ENCODE data around the gene PCID2. TPM values are rescaled to one million over a fixed set of nuclear protein-coding genes. Genes with fewer than 3 reads are reported as not detected.

PCID2 gene
- total and polyA plus RNA-seq, 4 donors: 33.3 to 51.1 (median 41.2) TPM

DNA sequence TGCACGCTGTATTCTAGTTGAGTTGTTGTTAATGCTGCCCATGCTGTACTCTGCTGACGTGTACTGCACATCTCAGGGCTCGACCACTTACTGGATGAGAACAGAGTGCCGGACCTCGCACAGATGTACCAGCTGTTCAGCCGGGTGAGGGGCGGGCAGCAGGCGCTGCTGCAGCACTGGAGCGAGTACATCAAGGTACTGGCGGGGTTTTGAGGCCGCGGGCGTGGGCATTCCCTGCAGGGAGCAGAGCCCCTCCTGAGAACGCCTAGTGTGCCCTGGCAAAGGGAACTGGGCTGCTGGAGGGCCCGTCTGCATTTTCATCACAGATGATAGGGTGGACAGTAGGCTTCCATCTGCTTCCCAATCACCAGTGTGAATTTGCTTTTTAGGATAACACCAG, 30.9 kb upstream of the PCID2 start:
- H3K27ac ChIP-seq (ENCODE audit: low read depth in 1 of 2, low read length in 2 of 2): no peak overlapping the region
- no peak overlapping the region for H3K4me3 ChIP-seq (ENCODE audit: low read length in 2 of 2)
- peaks cover 0 to 4% of the 10 kb centered on the region in 2 donors for H3K36me3 ChIP-seq (ENCODE audit: control insufficient read depth in 1 of 2, insufficient read depth in 2 of 2, low read length in 1 of 2)
- intact Hi-C loops (cut with DNase I): no loop called here
- 90 to 93% methylated on average over 15 of the region's 15 CpGs for WGBS, 2 donors
- H3K4me1 ChIP-seq (ENCODE audit: control insufficient read depth in 1 of 2, insufficient read depth in 2 of 2, low read length in 2 of 2): no peaks in the 10 kb centered on the region
- H3K9me3 ChIP-seq (ENCODE audit: control insufficient read depth, low read length): no peaks in the 10 kb centered on the region
- no peak for ATAC-seq (ENCODE audit: low FRiP score)
- no peaks in the 10 kb centered on the region for H3K27me3 ChIP-seq (ENCODE audit: control insufficient read depth in 1 of 2, insufficient read depth in 2 of 2, low read length in 1 of 2)
- no peak for DNase-seq

DNA sequence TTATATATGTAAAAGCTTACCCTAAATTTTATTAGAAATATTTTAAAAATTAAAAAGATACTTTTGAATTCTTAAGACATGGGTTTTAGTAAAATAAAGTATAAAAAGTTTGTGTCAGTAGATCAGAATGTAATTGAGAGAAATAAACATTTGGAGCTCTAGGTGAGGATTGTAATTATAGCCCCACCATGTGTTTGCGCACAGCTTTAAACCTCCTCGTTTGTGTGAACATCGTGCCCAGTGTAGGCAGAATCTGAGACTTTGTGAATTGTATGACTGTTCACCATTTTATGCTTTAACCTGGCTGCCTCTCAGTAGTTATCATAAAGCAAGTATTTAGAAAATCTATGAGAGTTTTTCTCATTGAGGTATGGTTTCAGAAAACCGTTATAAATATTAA, 30.1 kb upstream of the PCID2 start:
- Histone ChIP-seq H3K9me3 (ENCODE audit: control insufficient read depth, low read length) (no peaks in the 10 kb centered on the region), H3K36me3 (ENCODE audit: control insufficient read depth in 1 of 2, insufficient read depth in 2 of 2, low read length in 1 of 2) (peaks cover 0 to 4% of the 10 kb centered on the region in 2 donors), H3K27me3 (ENCODE audit: control insufficient read depth in 1 of 2, insufficient read depth in 2 of 2, low read length in 1 of 2) (no peaks in the 10 kb centered on the region), H3K4me3 (ENCODE audit: low read length in 2 of 2) (no peak overlapping the region), H3K27ac (ENCODE audit: low read depth in 1 of 2, low read length in 2 of 2) (no peak overlapping the region), H3K4me1 (ENCODE audit: control insufficient read depth in 1 of 2, insufficient read depth in 2 of 2, low read length in 2 of 2) (no peaks in the 10 kb centered on the region)
- intact Hi-C loops (cut with DNase I): no loop called here
- 66 to 83% methylated on average over 4 of the region's 4 CpGs for WGBS, 2 donors
- no peak for ATAC-seq (ENCODE audit: low FRiP score)
- DNase-seq: no peak

DNA sequence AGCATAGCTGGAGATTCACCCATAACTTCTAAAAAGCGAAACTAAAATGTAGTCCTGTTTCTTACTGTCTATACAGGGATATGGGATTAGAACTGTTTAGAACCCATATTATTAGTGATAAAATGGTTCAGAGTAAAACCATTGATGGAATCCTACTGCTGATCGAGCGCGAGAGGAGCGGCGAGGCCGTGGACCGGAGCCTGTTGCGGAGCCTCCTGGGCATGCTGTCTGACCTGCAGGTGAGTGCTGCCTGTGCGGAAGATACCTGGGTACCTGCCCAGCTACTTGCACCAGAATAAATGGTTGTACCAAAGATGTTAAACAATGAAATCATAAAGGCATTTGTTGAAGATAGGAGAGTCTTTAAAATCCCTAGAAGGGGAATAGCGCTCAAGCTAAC, 24.6 kb upstream of the PCID2 start:
- DNase-seq: peak in 1 of 2 donors; percentile 60
- 96 to 98% methylated on average over 11 of the region's 11 CpGs for WGBS, 2 donors
- intact Hi-C loops (cut with DNase I): no loop called here
- Histone ChIP-seq H3K36me3 (ENCODE audit: control insufficient read depth in 1 of 2, insufficient read depth in 2 of 2, low read length in 1 of 2) (peaks cover 0 to 3% of the 10 kb centered on the region in 2 donors), H3K4me3 (ENCODE audit: low read length in 2 of 2) (no peak overlapping the region), H3K27me3 (ENCODE audit: control insufficient read depth in 1 of 2, insufficient read depth in 2 of 2, low read length in 1 of 2) (no peaks in the 10 kb centered on the region), H3K4me1 (ENCODE audit: control insufficient read depth in 1 of 2, insufficient read depth in 2 of 2, low read length in 2 of 2) (no peaks in the 10 kb centered on the region), H3K9me3 (ENCODE audit: control insufficient read depth, low read length) (no peaks in the 10 kb centered on the region), H3K27ac (ENCODE audit: low read depth in 1 of 2, low read length in 2 of 2) (no peak overlapping the region)
- no peak for ATAC-seq (ENCODE audit: low FRiP score)

DNA sequence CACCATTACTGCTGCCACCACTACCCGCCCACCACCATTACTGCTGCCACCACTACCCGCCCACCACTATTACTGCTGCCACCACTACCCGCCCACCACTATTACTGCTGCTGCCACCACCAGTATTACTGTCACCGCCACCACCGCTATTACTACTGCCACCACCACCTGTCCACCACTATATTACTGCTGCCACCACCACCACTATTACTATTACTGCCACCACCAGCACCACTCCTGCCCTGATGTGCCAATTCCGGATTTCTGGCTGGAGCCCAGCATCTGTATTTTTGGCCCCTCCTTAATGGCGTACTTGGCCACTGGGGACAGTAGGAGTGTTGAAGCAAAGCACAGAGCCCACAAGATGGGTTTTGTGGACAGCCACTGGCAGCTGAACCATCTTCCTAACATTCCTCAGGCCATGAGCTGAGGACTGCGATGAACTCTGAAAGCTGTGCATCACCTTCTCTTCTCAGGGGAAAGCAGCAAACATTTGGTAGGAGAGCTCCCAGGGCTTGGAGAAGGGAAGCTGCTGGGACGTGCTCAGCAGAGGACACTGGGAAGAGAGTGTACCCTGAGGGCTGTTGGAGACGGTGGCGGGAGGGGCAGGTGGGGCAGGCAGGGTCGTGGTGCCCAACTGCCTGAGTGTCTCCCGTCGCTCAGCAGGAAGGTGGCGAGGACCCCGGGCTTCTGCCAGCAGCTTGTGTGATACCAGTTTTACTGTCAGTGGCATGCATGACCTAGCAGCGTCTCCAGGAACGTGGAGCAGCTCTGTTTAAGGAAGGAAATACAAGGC, 23.9 kb upstream of the PCID2 start:
- ATAC-seq (ENCODE audit: low FRiP score): no peak
- peaks cover 0 to 3% of the 10 kb centered on the region in 2 donors for H3K36me3 ChIP-seq (ENCODE audit: control insufficient read depth in 1 of 2, insufficient read depth in 2 of 2, low read length in 1 of 2)
- WGBS, 2 donors: 81 to 89% methylated on average over 16 to 17 of the region's 18 CpGs

DNA sequence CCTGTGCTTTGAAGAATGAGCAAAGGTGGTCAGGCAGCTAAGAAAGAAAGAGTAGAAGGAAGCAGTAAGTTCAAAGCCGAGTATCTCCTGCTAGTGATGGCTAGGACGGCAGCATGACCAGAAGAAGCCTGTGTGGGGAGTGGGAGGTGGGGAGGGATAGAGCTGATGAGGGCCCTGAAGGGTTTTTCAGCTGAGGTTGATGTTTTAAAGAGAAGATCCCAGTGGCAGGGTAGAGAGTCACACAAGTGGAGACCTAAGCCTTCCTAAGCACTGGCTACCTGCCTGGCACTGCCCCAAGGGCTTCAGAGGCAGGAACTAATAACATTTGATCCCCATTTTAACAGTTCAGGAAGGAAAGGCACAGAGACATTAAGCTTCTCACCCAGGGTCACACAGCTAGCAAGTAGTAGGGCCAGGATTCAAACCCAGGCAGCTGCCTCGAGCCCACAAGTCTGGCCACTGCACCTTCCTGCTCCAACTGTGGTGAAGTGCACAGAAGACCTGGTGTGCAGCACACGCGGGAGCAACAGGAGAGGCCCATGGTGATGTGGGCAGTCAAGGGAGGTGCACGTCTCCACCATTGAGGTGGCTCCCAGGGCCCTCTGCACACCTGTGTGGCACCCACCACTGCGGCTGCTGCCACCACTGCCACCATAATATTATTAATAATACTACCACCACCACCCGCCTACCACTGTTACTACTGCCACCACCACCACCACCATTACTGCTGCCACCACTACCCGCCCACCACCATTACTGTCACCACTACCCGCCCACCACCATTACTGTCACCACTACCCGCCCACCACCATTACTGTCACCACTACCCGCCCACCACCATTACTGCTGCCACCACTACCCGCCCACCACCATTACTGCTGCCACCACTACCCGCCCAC, 23.1 kb upstream of the PCID2 start:
- DNase-seq: peak in 1 of 2 donors; percentile 46
- ATAC-seq (ENCODE audit: low FRiP score): no peak
- Histone ChIP-seq H3K27me3 (ENCODE audit: control insufficient read depth in 1 of 2, insufficient read depth in 2 of 2, low read length in 1 of 2) (no peaks in the 10 kb centered on the region), H3K4me1 (ENCODE audit: control insufficient read depth in 1 of 2, insufficient read depth in 2 of 2, low read length in 2 of 2) (no peaks in the 10 kb centered on the region), H3K27ac (ENCODE audit: low read depth in 1 of 2, low read length in 2 of 2) (no peak overlapping the region), H3K9me3 (ENCODE audit: control insufficient read depth, low read length) (no peaks in the 10 kb centered on the region), H3K36me3 (ENCODE audit: control insufficient read depth in 1 of 2, insufficient read depth in 2 of 2, low read length in 1 of 2) (peaks cover 0 to 3% of the 10 kb centered on the region in 2 donors), H3K4me3 (ENCODE audit: low read length in 2 of 2) (no peak overlapping the region)
- intact Hi-C loops (cut with DNase I): no loop called here
- 83 to 85% methylated on average over 12 to 14 of the region's 14 CpGs for WGBS, 2 donors

More for the DNA sequence above, 23.9 kb upstream of the PCID2 start:
- Histone ChIP-seq H3K4me3 (ENCODE audit: low read length in 2 of 2) (no peak overlapping the region), H3K27me3 (ENCODE audit: control insufficient read depth in 1 of 2, insufficient read depth in 2 of 2, low read length in 1 of 2) (no peaks in the 10 kb centered on the region), H3K27ac (ENCODE audit: low read depth in 1 of 2, low read length in 2 of 2) (no peak overlapping the region), H3K4me1 (ENCODE audit: control insufficient read depth in 1 of 2, insufficient read depth in 2 of 2, low read length in 2 of 2) (no peaks in the 10 kb centered on the region), H3K9me3 (ENCODE audit: control insufficient read depth, low read length) (no peaks in the 10 kb centered on the region)
- peak in 1 of 2 donors; percentile 47 for DNase-seq
- intact Hi-C loops (cut with DNase I): no loop called here

DNA sequence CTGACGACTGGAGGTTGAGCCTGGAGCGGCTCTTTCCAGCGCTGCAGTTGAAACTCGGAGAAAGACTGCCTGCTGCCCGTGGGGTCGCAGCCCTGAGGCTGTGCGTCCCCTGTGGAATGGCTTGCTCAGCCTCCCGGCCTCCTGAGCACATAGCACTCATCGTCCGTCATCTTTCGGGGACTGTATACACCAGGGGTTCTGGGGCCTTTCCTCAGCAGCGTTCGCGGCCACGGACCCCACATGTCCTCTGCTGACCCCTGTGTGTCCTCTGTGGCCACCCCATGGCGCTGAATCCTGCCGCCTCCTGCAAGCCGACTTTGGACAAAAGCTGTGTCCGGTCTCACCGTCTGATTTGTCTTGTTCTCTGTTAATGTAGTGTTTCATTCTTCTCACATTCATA, 21.3 kb upstream of the PCID2 start:
- intact Hi-C loops (cut with DNase I): no loop called here
- Histone ChIP-seq H3K4me3 (ENCODE audit: low read length in 2 of 2) (no peak overlapping the region), H3K9me3 (ENCODE audit: control insufficient read depth, low read length) (no peaks in the 10 kb centered on the region), H3K27ac (ENCODE audit: low read depth in 1 of 2, low read length in 2 of 2) (no peak overlapping the region), H3K4me1 (ENCODE audit: control insufficient read depth in 1 of 2, insufficient read depth in 2 of 2, low read length in 2 of 2) (no peaks in the 10 kb centered on the region), H3K27me3 (ENCODE audit: control insufficient read depth in 1 of 2, insufficient read depth in 2 of 2, low read length in 1 of 2) (no peaks in the 10 kb centered on the region), H3K36me3 (ENCODE audit: control insufficient read depth in 1 of 2, insufficient read depth in 2 of 2, low read length in 1 of 2) (peaks cover 0 to 3% of the 10 kb centered on the region in 2 donors)
- no peak for ATAC-seq (ENCODE audit: low FRiP score)
- whole genome bisulfite sequencing, 2 donors: 90 to 91% methylated on average over 20 of the region's 20 CpGs
- peak in 1 of 2 donors; percentile 66 for DNase-seq

DNA sequence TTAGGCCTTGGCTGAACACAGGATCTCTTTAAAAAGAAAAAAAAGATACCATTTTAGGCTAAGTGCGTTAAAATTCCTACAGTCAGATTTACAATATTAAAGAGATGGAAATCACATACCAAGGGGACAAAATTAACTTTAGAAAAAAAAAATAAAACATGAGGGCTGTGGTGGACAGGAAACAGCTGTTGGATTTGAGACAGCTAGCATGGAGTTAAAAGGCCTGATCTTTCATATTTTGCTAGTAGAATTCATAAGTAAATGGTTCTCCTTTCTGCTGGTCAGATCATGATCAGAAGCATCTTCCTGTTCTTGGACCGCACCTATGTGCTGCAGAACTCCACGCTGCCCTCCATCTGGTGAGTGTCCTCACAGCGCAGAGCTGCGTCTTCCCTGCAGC, 20.7 kb upstream of the PCID2 start:
- intact Hi-C loops (cut with DNase I): no loop called here
- Histone ChIP-seq H3K4me3 (ENCODE audit: low read length in 2 of 2) (no peak overlapping the region), H3K9me3 (ENCODE audit: control insufficient read depth, low read length) (no peaks in the 10 kb centered on the region), H3K4me1 (ENCODE audit: control insufficient read depth in 1 of 2, insufficient read depth in 2 of 2, low read length in 2 of 2) (no peaks in the 10 kb centered on the region), H3K27ac (ENCODE audit: low read depth in 1 of 2, low read length in 2 of 2) (no peak overlapping the region), H3K27me3 (ENCODE audit: control insufficient read depth in 1 of 2, insufficient read depth in 2 of 2, low read length in 1 of 2) (no peaks in the 10 kb centered on the region), H3K36me3 (ENCODE audit: control insufficient read depth in 1 of 2, insufficient read depth in 2 of 2, low read length in 1 of 2) (peaks cover 0 to 3% of the 10 kb centered on the region in 2 donors)
- ATAC-seq (ENCODE audit: low FRiP score) (no peak), DNase-seq (no peak)
- 91 to 94% methylated on average over 5 of the region's 5 CpGs for WGBS, 2 donors

DNA sequence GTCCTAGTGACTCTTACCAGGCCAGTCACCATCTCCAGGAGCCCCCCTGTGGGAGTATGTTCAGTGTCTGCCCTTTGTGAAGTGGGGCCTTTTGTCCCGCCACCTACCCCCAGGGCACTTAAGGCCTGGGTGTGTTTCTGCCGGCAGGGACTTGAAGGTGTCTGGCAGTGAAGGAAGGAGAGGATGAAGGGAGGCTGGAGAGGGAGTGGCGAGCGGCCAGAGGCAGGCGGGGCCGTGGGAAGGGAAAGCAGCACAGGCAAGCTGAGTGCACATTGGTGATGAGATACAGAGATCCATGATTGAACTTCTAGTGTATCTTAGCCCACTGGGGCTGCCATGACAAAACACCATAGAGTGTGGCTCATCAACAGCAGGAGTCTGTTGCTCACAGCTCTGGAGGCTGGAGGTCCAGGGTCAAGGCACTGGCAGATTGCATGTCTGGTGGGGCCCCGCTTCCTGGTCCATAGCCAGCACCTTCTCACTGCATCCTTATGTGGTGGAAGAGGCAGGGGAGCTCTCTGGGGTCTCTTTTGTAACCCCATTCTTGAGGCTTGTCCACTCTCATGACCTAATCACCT, 18.5 kb upstream of the PCID2 start:
- Histone ChIP-seq H3K27ac (ENCODE audit: low read depth in 1 of 2, low read length in 2 of 2) (no peak overlapping the region), H3K4me3 (ENCODE audit: low read length in 2 of 2) (no peak overlapping the region), H3K27me3 (ENCODE audit: control insufficient read depth in 1 of 2, insufficient read depth in 2 of 2, low read length in 1 of 2) (no peaks in the 10 kb centered on the region), H3K4me1 (ENCODE audit: control insufficient read depth in 1 of 2, insufficient read depth in 2 of 2, low read length in 2 of 2) (no peaks in the 10 kb centered on the region), H3K9me3 (ENCODE audit: control insufficient read depth, low read length) (no peaks in the 10 kb centered on the region), H3K36me3 (ENCODE audit: control insufficient read depth in 1 of 2, insufficient read depth in 2 of 2, low read length in 1 of 2) (peaks cover 0 to 3% of the 10 kb centered on the region in 2 donors)
- DNase-seq (no peak), ATAC-seq (ENCODE audit: low FRiP score) (no peak)
- WGBS, 2 donors: 86 to 91% methylated on average over 7 of the region's 7 CpGs
- intact Hi-C loops (cut with DNase I): no loop called here

Data from aorta (tissue), 5 donors.